ENCODE measurements around the gene PI16.

Gene PI16

GRCh38 chr6:36967301-36967700, 12.8 kb downstream of the PI16 start:
- H3K4me3 ChIP-seq (ENCODE audit: low read depth, low read length): no peak overlapping the region
- DNase-seq (ENCODE audit: low read depth): no peak
- no peak for TF ChIP-seq POLR2A (IDR thresholded peaks at IDR 0.05; ENCODE audit: extremely low read depth, insufficient read length)

DNA sequence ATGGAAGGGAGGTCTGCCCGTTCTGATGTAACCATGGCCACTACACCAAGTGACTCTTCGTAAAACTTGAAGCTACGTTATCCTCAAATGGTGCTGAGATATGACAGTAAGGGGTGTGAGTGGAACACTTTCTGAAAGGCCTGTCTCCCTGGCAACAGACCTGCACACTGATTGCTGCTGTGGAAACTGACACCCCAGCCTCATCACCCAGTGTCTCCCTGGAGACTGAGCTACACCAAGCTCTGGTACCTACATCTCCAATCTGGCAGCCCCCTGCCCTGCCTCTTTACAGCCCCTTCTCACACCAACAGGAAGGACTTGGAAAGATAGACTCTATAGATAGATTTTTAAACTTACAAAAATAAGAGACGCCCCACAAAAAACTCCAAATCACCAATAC, 13.2 kb downstream of the PI16 start:
- no peak overlapping the region for H3K4me3 ChIP-seq (ENCODE audit: low read depth, low read length)
- TF ChIP-seq MYC (IDR thresholded peaks at IDR 0.05; ENCODE audit: low read depth, low read length): no peak
- TF ChIP-seq, protein P1, sequence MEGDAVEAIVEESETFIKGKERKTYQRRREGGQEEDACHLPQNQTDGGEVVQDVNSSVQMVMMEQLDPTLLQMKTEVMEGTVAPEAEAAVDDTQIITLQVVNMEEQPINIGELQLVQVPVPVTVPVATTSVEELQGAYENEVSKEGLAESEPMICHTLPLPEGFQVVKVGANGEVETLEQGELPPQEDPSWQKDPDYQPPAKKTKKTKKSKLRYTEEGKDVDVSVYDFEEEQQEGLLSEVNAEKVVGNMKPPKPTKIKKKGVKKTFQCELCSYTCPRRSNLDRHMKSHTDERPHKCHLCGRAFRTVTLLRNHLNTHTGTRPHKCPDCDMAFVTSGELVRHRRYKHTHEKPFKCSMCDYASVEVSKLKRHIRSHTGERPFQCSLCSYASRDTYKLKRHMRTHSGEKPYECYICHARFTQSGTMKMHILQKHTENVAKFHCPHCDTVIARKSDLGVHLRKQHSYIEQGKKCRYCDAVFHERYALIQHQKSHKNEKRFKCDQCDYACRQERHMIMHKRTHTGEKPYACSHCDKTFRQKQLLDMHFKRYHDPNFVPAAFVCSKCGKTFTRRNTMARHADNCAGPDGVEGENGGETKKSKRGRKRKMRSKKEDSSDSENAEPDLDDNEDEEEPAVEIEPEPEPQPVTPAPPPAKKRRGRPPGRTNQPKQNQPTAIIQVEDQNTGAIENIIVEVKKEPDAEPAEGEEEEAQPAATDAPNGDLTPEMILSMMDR (IDR thresholded peaks at IDR 0.05; ENCODE audit: low read depth, low read length): no peak
- no peak for TF ChIP-seq POLR2A (IDR thresholded peaks at IDR 0.05; ENCODE audit: extremely low read depth, insufficient read length)
- TF ChIP-seq, protein P2, sequence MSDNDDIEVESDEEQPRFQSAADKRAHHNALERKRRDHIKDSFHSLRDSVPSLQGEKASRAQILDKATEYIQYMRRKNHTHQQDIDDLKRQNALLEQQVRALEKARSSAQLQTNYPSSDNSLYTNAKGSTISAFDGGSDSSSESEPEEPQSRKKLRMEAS (IDR thresholded peaks at IDR 0.05; ENCODE audit: low read depth, low read length): no peak
- DNase-seq (ENCODE audit: low read depth): no peak

GRCh38 chr6:36968266-36968977, 13.9 kb downstream of the PI16 start:
- no peak overlapping the region for H3K4me3 ChIP-seq (ENCODE audit: low read depth, low read length)
- TF ChIP-seq MYC (IDR thresholded peaks at IDR 0.05; ENCODE audit: low read depth, low read length) (no peak), POLR2A (IDR thresholded peaks at IDR 0.05; ENCODE audit: extremely low read depth, insufficient read length) (no peak)
- TF ChIP-seq, protein P1 (IDR thresholded peaks at IDR 0.05; ENCODE audit: low read depth, low read length): no peak
- TF ChIP-seq, protein P2 (IDR thresholded peaks at IDR 0.05; ENCODE audit: low read depth, low read length): no peak
- DNase-seq (ENCODE audit: low read depth): no peak

- TF ChIP-seq POLR2A (IDR thresholded peaks at IDR 0.05; ENCODE audit: extremely low read depth, insufficient read length) (no peak), MYC (IDR thresholded peaks at IDR 0.05; ENCODE audit: low read depth, low read length) (no peak)
- TF ChIP-seq, protein P1 (IDR thresholded peaks at IDR 0.05; ENCODE audit: low read depth, low read length): no peak
- TF ChIP-seq, protein P2 (IDR thresholded peaks at IDR 0.05; ENCODE audit: low read depth, low read length): no peak
- no peak overlapping the region for H3K4me3 ChIP-seq (ENCODE audit: low read depth, low read length)
- DNase-seq (ENCODE audit: low read depth): no peak
Observed at GRCh38 chr6:36969240-36969691, 14.7 kb downstream of the PI16 start.

- no peak for TF ChIP-seq POLR2A (IDR thresholded peaks at IDR 0.05; ENCODE audit: extremely low read depth, insufficient read length)
- TF ChIP-seq, protein P1 (IDR thresholded peaks at IDR 0.05; ENCODE audit: low read depth, low read length): no peak
- TF ChIP-seq, protein P2 (IDR thresholded peaks at IDR 0.05; ENCODE audit: low read depth, low read length): no peak
- no peak for TF ChIP-seq MYC (IDR thresholded peaks at IDR 0.05; ENCODE audit: low read depth, low read length)
- no peak overlapping the region for H3K4me3 ChIP-seq (ENCODE audit: low read depth, low read length)
- no peak for DNase-seq (ENCODE audit: low read depth)
Observed at GRCh38 chr6:36969988-36970891, 15.7 kb downstream of the PI16 start.

Data from NB4 (cell line).